Neural crest cell (in vitro differentiated cells): ENCODE measurements around the gene ARHGEF7. TPM values are rescaled to one million over a fixed set of nuclear protein-coding genes. Genes with fewer than 3 reads are reported as not detected.

Experiments used
- DNase-seq: peaks from one replicate; pipeline ENCODE4 v3.0.0; 2021; ENCODE audit warnings: low read depth, mixed read lengths, low spot score
- H3K27ac Mint-ChIP-seq: one replicate; pipeline ENCODE4 v1.8.0; 2021; ENCODE audit warnings: mild to moderate bottlenecking, mixed read lengths; ENCODE audit not compliant: unreplicated experiment
- H3K27me3 Mint-ChIP-seq: 2 replicates; pipeline ENCODE4 v1.8.0; 2021; ENCODE audit warnings: low read depth, mild to moderate bottlenecking, mixed read lengths
- H3K36me3 Mint-ChIP-seq: 2 replicates; pipeline ENCODE4 v1.8.0; 2021; ENCODE audit warnings: low read depth, mild to moderate bottlenecking, mixed read lengths
- H3K4me1 Mint-ChIP-seq: 2 replicates; pipeline ENCODE4 v1.8.0; 2021; ENCODE audit warnings: mixed read lengths
- H3K4me3 Mint-ChIP-seq: one replicate; pipeline ENCODE4 v1.8.0; 2021; ENCODE audit warnings: mild to moderate bottlenecking, mixed read lengths
- H3K9me3 Mint-ChIP-seq: 2 replicates; pipeline ENCODE4 v1.8.0; 2021; ENCODE audit warnings: mixed read lengths
- total RNA-seq: library from RNA; stranded (reverse); gene quantifications from 2 replicates; pipeline ENCODE4 v1.2.1, GENCODE V29; 2021
- TF ChIP-seq, protein P1 (sequence below): fragments of 200-600 bp; sonication (generic); conservative IDR thresholded peaks from 2 replicates; pipeline ENCODE4 v1.5.0; 2021; ENCODE audit warnings: antibody characterized with exemption, mild to moderate bottlenecking

ARHGEF7 gene
- total RNA-seq, 1 donor from 2014 or later: 77.3 TPM

DNA sequence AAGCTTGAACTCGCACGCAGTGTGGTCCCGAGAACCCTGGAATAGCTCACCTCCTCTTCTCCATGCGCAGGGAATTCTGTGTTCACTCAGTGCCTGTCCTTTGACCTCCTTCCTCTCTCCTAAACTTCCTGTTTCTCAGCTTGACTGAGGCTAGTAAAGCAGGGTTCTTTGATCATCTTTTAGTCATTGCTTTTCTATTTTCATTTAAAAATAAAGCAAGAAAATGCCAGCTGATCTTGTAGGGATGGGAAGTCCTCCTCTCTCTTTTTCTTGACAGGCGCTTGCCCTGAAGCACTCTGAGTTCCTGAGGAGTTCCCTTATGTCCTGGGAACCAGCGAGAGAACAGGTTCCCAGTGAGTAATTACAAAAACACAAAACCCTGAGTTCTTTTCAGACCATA is 62.8 kb downstream of the ARHGEF7 start:
- no peak for DNase-seq
- TF ChIP-seq, protein P1, sequence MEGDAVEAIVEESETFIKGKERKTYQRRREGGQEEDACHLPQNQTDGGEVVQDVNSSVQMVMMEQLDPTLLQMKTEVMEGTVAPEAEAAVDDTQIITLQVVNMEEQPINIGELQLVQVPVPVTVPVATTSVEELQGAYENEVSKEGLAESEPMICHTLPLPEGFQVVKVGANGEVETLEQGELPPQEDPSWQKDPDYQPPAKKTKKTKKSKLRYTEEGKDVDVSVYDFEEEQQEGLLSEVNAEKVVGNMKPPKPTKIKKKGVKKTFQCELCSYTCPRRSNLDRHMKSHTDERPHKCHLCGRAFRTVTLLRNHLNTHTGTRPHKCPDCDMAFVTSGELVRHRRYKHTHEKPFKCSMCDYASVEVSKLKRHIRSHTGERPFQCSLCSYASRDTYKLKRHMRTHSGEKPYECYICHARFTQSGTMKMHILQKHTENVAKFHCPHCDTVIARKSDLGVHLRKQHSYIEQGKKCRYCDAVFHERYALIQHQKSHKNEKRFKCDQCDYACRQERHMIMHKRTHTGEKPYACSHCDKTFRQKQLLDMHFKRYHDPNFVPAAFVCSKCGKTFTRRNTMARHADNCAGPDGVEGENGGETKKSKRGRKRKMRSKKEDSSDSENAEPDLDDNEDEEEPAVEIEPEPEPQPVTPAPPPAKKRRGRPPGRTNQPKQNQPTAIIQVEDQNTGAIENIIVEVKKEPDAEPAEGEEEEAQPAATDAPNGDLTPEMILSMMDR: no peak
- peak overlapping the region; percentile 29 for H3K27ac Mint-ChIP-seq
- no peaks in the 10 kb centered on the region for H3K27me3 Mint-ChIP-seq
- H3K9me3 Mint-ChIP-seq: no peaks in the 10 kb centered on the region
- peaks cover 26% of the 10 kb centered on the region for H3K4me1 Mint-ChIP-seq
- no peak overlapping the region for H3K4me3 Mint-ChIP-seq
- peaks cover 5% of the 10 kb centered on the region for H3K36me3 Mint-ChIP-seq

DNA sequence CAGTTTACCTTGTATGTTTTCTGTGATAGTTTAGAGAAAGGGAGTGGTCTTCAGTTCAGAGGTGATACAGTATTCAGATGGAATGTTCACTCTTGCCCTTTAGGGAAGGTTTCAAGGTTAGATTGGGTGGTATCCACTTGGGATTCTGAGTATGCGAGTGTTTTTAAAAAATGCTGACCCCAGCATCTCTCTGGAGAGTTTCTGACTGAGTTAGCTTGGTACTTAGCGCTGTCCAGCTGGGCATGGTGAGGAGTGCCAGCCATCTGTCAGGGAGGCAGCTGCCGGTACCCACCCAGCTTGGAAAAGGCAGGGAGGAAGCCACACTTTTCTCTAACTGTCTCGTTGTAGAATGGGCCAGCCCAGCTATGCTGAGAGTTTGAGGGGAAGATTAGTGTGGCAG is 63.3 kb downstream of the ARHGEF7 start:
- DNase-seq: no peak
- no peaks in the 10 kb centered on the region for H3K9me3 Mint-ChIP-seq
- H3K27ac Mint-ChIP-seq: peak overlapping the region; percentile 16
- H3K36me3 Mint-ChIP-seq: peaks cover 5% of the 10 kb centered on the region
- H3K27me3 Mint-ChIP-seq: no peaks in the 10 kb centered on the region
- no peak overlapping the region for H3K4me3 Mint-ChIP-seq
- H3K4me1 Mint-ChIP-seq: peaks cover 27% of the 10 kb centered on the region
- TF ChIP-seq, protein P1: no peak

DNA sequence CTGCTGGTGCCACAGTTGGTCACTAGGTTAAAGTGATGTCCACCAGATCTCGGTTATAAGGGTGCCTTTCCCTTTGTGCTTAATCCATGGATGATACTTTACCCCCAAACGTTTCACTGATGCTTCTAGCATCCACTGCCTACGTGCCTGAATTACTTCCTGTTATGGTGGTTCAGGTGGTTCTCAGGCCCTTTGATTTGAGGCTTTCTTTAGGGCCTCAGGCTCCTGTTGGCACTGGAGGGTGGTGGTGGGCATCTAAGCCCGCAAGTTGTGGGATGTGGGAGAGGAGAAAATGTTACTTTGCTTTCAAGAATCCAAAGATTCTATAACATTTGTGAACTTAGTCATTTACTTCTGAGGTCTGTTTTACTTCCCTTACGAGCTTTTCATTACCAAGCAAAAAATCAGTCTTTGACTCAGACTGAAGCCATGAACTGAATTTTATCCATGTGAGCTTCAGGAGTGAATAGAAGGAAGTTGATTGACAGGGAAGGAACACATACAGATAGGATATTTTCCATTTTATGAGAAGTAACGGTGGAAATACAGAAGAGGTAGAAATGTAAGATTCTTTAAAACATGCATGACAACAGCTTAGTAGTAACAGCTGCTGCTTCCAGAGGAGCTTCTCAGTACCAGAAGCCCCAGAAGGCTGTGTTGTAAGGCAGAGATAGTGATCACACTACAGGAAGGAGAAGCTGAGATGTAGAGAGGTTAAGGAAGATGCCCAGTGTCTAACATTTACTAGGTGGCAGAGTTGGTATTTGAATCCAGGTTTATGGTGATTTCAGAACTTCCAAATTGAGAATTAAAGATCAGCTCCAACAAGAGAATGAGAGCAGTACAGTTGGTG is 65.0 kb downstream of the ARHGEF7 start:
- Mint-ChIP-seq H3K27ac (no peak overlapping the region), H3K4me1 (peaks cover 41% of the 10 kb centered on the region), H3K9me3 (no peaks in the 10 kb centered on the region), H3K4me3 (no peak overlapping the region), H3K36me3 (peaks cover 4% of the 10 kb centered on the region), H3K27me3 (no peaks in the 10 kb centered on the region)
- TF ChIP-seq, protein P1: no peak
- no peak for DNase-seq

DNA sequence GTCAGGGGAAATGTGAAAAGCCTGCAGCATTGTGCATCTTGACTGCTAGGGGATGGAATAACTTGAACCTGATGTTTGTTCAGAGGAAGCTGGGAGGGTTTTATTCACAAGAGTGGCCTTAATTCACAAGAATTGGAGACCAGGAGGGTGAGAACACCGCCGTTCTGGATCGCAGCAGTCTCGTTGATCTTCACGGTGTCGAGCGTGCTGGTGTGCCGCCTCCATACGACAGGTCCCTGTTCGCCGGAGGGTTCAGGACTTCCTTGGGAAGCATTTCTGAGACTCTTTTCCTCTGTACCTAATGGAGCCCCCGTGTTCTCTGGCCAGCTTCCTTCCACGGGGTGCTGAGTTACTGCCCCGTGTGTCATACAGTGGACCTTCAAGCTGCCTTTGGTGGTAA is 66.9 kb downstream of the ARHGEF7 start:
- no peaks in the 10 kb centered on the region for H3K9me3 Mint-ChIP-seq
- DNase-seq: no peak
- peaks cover 51% of the 10 kb centered on the region for H3K4me1 Mint-ChIP-seq
- H3K27ac Mint-ChIP-seq: no peak overlapping the region
- no peaks in the 10 kb centered on the region for H3K27me3 Mint-ChIP-seq
- peaks cover 3% of the 10 kb centered on the region for H3K36me3 Mint-ChIP-seq
- H3K4me3 Mint-ChIP-seq: no peak overlapping the region
- TF ChIP-seq, protein P1: no peak

DNA sequence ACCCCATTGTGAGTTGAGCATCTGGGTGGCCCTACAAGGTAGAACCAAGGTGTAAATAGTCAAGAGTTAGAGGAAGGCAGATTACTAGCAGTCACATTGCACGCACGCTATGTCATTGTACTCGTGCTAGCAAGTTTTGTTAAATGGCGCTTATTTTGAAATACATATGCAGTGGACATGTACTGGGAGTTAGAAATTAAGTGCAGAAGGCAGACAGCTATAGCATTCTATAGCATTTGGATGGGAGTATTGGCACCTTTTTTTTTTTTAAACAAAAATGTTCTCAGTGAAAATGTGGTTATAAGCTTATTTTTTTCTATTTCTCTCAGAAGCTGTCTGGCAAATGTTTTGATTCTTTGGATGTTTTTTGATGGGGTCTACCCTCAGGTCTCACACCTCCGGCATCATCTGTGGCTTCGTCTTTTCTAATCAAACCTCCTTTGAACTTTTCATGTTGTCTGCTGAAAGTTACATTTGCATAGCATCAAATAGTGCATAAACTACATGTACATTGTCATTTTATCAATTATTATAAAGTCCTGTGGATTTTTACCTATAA is 68.1 kb downstream of the ARHGEF7 start:
- TF ChIP-seq, protein P1: no peak
- Mint-ChIP-seq H3K9me3 (no peaks in the 10 kb centered on the region), H3K36me3 (peaks cover 3% of the 10 kb centered on the region), H3K4me3 (no peak overlapping the region), H3K27me3 (no peaks in the 10 kb centered on the region), H3K4me1 (peaks cover 51% of the 10 kb centered on the region), H3K27ac (peak overlapping the region; percentile 81)
- no peak for DNase-seq
